ENCODE results near the gene CRISP3. TPM values are rescaled to one million over a fixed set of nuclear protein-coding genes. Genes with fewer than 3 reads are reported as not detected.
"Not testable (repeated sequence)": the region's sequence is repeated elsewhere in the genome, so short reads cannot be mapped to it uniquely, and the experiment has no call there.

Gene CRISP3, protein sequence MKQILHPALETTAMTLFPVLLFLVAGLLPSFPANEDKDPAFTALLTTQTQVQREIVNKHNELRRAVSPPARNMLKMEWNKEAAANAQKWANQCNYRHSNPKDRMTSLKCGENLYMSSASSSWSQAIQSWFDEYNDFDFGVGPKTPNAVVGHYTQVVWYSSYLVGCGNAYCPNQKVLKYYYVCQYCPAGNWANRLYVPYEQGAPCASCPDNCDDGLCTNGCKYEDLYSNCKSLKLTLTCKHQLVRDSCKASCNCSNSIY
- not detected in 2 replicates for total RNA-seq

- DNase-seq (ENCODE audit: low read depth), result no peak
These were observed at the start of gene CRISP3 for GRCh38 chr6:49744259-49744658. CRISP3 (minus strand) TSS chr6:49744388; CDS start chr6:49744367, 21 bp downstream.

GRCh38 chr6:49790341-49790740, 46.2 kb upstream of the CRISP3 start:
- no peak for DNase-seq (ENCODE audit: low read depth)

GRCh38 chr6:49787176-49787575, 43.0 kb upstream of the CRISP3 start, which contains the start of gene PGK2:
PGK2 (minus strand) TSS chr6:49787285; CDS start chr6:49787187, 98 bp downstream.
- DNase-seq (ENCODE audit: low read depth), result no peak

GRCh38 chr6:49784272-49784671, 40.1 kb upstream of the CRISP3 start:
- DNase-seq (ENCODE audit: low read depth), result no peak

DNA sequence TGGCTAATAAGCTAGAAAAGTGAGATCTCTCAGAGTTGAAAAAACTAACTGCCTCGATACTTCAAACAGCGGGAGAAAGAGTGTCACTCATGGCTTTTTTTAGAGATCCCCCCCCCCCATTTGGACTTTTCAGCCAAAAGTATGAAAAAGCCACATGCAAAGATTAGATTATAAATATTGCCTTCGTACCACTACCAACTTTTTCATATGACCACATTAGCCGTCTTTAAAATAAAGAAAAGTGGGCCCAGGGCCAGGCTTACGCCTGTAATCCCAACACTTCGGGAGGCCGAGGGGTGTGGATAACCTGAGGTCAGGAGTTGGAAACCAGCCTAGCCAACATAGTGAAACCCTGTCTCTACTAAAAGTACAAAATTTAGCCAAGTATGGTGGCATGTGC, 38.5 kb upstream of the CRISP3 start:
- DNase-seq (ENCODE audit: low read depth), result no peak

GRCh38 chr6:49782293-49782692, 38.1 kb upstream of the CRISP3 start:
- DNase-seq (ENCODE audit: low read depth), result no peak

DNA sequence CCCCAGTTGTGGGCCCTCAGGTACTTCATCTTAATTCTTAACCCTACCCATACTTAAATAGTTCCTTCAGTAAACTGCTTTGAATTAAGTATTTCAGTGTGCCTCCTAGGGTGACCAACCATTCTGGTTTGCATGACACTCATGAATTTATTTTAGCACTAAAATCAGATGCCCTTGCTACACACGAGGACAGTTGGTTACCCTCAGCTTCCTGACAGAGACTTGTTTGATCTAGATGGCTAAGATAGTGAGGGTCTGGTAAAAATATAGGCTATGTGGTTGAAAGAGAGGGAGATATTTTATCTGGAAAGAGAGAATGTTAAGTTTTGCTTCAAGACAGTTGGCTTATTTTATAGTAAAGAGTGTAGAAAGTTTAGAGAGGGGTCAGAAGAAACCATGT, 32.3 kb upstream of the CRISP3 start:
- DNase-seq (ENCODE audit: low read depth), result no peak

- DNase-seq (ENCODE audit: low read depth), result no peak
These were observed 30.9 kb upstream of the CRISP3 start for GRCh38 chr6:49775043-49775442.

DNA sequence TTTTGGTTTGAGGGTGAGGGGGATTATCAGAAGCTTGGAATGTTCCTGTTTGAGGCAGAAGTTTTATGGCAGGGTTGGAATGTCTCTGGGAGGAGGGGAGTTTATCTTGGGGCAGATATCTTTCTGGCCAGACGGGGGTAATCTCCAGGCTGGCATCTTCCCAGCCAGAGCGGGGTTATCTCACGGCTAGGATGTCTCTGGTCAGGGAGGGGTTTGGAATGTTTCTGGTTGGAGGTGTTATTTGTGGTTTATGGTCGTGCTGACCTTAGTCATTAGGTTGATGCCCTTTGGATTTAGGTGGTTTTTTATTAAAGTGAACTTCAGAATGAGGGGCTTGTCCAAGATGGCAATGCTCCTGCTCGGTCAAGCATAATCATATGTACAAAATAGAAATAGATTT, 28.1 kb upstream of the CRISP3 start:
- DNase-seq (ENCODE audit: low read depth), result no peak

- DNase-seq (ENCODE audit: low read depth), result peak; percentile 40
These were observed 22.6 kb upstream of the CRISP3 start for GRCh38 chr6:49766762-49767161.

- DNase-seq (ENCODE audit: low read depth), result no peak
These were observed 20.5 kb upstream of the CRISP3 start for GRCh38 chr6:49764571-49765236.

DNA sequence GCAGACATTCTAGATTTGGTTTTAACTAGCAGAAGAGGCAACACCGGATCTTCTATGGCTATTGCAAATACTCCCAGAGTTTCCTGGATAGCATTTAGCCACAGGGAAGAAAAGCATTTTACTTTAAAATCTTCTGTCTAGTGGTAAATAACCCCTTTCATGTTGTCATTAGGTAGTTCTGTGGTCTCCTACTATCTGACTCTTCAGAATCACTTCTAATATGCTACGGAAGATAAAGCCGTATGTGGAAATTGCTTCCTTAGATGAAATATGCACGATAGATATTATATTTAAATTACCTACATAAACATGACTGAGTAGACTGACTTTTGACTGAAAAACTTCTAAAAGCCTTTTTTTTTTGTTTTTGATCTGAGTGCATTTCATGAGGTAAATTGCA, 759 bp downstream of the CRISP3 start:
- no peak for DNase-seq (ENCODE audit: low read depth)

GRCh38 chr6:49739423-49739822, 4.8 kb downstream of the CRISP3 start:
- DNase-seq (ENCODE audit: low read depth), result no peak

GRCh38 chr6:49736017-49736508, 8.1 kb downstream of the CRISP3 start:
- no peak for DNase-seq (ENCODE audit: low read depth)

DNA sequence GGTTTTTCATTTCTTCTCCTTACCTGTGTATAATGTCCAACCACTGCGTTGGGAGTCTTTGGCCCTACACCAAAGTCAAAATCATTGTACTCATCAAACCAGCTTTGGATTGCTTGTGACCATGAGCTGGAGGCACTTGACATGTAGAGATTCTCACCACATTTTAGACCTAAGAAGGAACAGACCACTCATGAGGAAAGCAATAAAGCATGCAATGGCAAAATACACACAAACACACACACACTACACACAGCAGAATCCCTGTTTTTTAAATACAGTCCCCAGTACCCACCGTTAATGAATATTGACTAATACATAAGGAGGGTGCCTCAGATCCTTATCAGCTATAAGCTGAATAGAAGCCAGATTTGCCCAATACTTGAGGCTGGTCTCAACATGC, 10.5 kb downstream of the CRISP3 start:
- no peak for DNase-seq (ENCODE audit: low read depth)

GRCh38 chr6:49732781-49733180, 11.4 kb downstream of the CRISP3 start:
- DNase-seq (ENCODE audit: low read depth), result no peak

DNA sequence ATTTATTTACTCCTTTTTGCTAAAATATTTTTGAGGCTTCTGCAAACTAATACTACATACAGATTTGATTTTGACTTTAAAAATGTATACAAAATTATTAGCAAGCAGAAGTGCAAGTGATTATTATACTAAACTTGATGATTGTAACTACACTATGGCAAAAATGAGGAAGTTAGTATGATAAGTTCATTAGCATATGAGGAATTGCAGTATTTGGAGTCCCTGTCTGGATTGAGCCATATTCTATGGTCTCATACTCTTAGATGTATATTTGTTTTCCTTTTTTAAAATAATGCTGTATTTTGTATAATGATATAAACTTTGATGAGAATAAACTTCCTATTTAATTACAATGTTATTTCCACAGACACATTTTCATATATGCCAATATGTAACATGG, 13.9 kb downstream of the CRISP3 start:
- no peak for DNase-seq (ENCODE audit: low read depth)

GRCh38 chr6:49723917-49724316, 20.3 kb downstream of the CRISP3 start:
- not testable (repeated sequence) for DNase-seq (ENCODE audit: low read depth)

- DNase-seq (ENCODE audit: low read depth), result no peak
These were observed 22.9 kb downstream of the CRISP3 start for GRCh38 chr6:49721297-49721696.

- no peak for DNase-seq (ENCODE audit: low read depth)
These were observed 23.8 kb downstream of the CRISP3 start for GRCh38 chr6:49720372-49720771.

- no peak for DNase-seq (ENCODE audit: low read depth)
These were observed 30.8 kb downstream of the CRISP3 start, which contains the start of gene CRISP2 for GRCh38 chr6:49713346-49713745. CRISP2 (minus strand) TSS chr6:49713543; CDS start chr6:49709196, 4,347 bp downstream.

GRCh38 chr6:49698478-49698877, 45.7 kb downstream of the CRISP3 start:
- DNase-seq (ENCODE audit: low read depth), result no peak

DNA sequence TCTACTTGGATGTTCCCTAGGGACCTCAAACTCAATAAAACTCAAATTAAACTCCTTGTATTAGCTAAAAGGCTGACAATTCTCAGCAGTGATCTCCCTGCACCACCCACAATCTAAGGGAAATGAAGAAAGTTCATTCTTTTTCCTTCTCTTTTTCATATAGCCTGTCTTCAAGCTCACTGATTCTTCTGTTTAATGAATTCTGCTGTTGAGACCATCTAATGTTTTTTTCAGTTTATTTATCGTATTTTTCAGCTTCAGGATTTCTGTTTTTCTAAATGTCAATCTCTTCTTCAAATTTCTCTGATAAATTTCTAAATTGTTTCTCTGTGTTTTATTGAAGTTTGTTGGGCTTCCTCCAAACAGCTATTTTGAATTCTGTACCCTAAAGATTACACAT, 50.7 kb downstream of the CRISP3 start:
- no peak for DNase-seq (ENCODE audit: low read depth)
